Measurements from ENCODE around the gene RALY.

RALY gene

GRCh38 chr20:34099675-34100074 is 106.0 kb downstream of the RALY start:
- Histone ChIP-seq H3K36me3 (ENCODE audit: insufficient read depth, low read length) (peaks cover 97% of the 10 kb centered on the region), H3K27me3 (ENCODE audit: control insufficient read depth, insufficient read depth, low read length) (no peaks in the 10 kb centered on the region), H3K4me3 (ENCODE audit: low read length) (no peak overlapping the region), H3K4me1 (ENCODE audit: control insufficient read depth, insufficient read depth, low read length) (peaks cover 3% of the 10 kb centered on the region), H3K9ac (ENCODE audit: low read depth, low read length) (no peak overlapping the region), H3K4me2 (ENCODE audit: low read length) (no peak overlapping the region), H3K9me3 (replicated peaks; ENCODE audit: low read length) (no peaks in the 10 kb centered on the region)

- Histone ChIP-seq H3K27me3 (ENCODE audit: control insufficient read depth, insufficient read depth, low read length) (no peaks in the 10 kb centered on the region), H3K4me1 (ENCODE audit: control insufficient read depth, insufficient read depth, low read length) (peaks cover 3% of the 10 kb centered on the region), H3K9me3 (replicated peaks; ENCODE audit: low read length) (no peaks in the 10 kb centered on the region), H3K36me3 (ENCODE audit: insufficient read depth, low read length) (peaks cover 97% of the 10 kb centered on the region), H3K4me2 (ENCODE audit: low read length) (no peak overlapping the region), H3K9ac (ENCODE audit: low read depth, low read length) (no peak overlapping the region), H3K4me3 (ENCODE audit: low read length) (no peak overlapping the region)
Observed at GRCh38 chr20:34100576-34100975, 106.9 kb downstream of the RALY start.

GRCh38 chr20:34102342-34102741 is 108.6 kb downstream of the RALY start:
- H3K4me2 ChIP-seq (ENCODE audit: low read length): no peak overlapping the region
- H3K36me3 ChIP-seq (ENCODE audit: insufficient read depth, low read length): peaks cover 81% of the 10 kb centered on the region
- H3K27me3 ChIP-seq (ENCODE audit: control insufficient read depth, insufficient read depth, low read length): no peaks in the 10 kb centered on the region
- no peak overlapping the region for H3K4me3 ChIP-seq (ENCODE audit: low read length)
- H3K9ac ChIP-seq (ENCODE audit: low read depth, low read length): no peak overlapping the region
- no peaks in the 10 kb centered on the region for H3K4me1 ChIP-seq (ENCODE audit: control insufficient read depth, insufficient read depth, low read length)
- no peaks in the 10 kb centered on the region for H3K9me3 ChIP-seq (replicated peaks; ENCODE audit: low read length)

GRCh38 chr20:34104059-34104458 is 110.3 kb downstream of the RALY start:
- no peak overlapping the region for H3K4me3 ChIP-seq (ENCODE audit: low read length)
- no peaks in the 10 kb centered on the region for H3K9me3 ChIP-seq (replicated peaks; ENCODE audit: low read length)
- no peaks in the 10 kb centered on the region for H3K27me3 ChIP-seq (ENCODE audit: control insufficient read depth, insufficient read depth, low read length)
- H3K4me1 ChIP-seq (ENCODE audit: control insufficient read depth, insufficient read depth, low read length): peaks cover 10% of the 10 kb centered on the region
- H3K4me2 ChIP-seq (ENCODE audit: low read length): no peak overlapping the region
- H3K9ac ChIP-seq (ENCODE audit: low read depth, low read length): no peak overlapping the region
- H3K36me3 ChIP-seq (ENCODE audit: insufficient read depth, low read length): peaks cover 77% of the 10 kb centered on the region

GRCh38 chr20:34105978-34106675 is 112.4 kb downstream of the RALY start:
- no peak overlapping the region for H3K4me3 ChIP-seq (ENCODE audit: low read length)
- peaks cover 63% of the 10 kb centered on the region for H3K36me3 ChIP-seq (ENCODE audit: insufficient read depth, low read length)
- H3K4me1 ChIP-seq (ENCODE audit: control insufficient read depth, insufficient read depth, low read length): peaks cover 25% of the 10 kb centered on the region
- no peaks in the 10 kb centered on the region for H3K9me3 ChIP-seq (replicated peaks; ENCODE audit: low read length)
- H3K9ac ChIP-seq (ENCODE audit: low read depth, low read length): no peak overlapping the region
- no peak overlapping the region for H3K4me2 ChIP-seq (ENCODE audit: low read length)
- no peaks in the 10 kb centered on the region for H3K27me3 ChIP-seq (ENCODE audit: control insufficient read depth, insufficient read depth, low read length)

- Histone ChIP-seq H3K27me3 (ENCODE audit: control insufficient read depth, insufficient read depth, low read length) (no peaks in the 10 kb centered on the region), H3K4me2 (ENCODE audit: low read length) (peak overlapping the region; percentile 35), H3K9me3 (replicated peaks; ENCODE audit: low read length) (no peaks in the 10 kb centered on the region), H3K4me1 (ENCODE audit: control insufficient read depth, insufficient read depth, low read length) (peaks cover 25% of the 10 kb centered on the region), H3K4me3 (ENCODE audit: low read length) (no peak overlapping the region), H3K36me3 (ENCODE audit: insufficient read depth, low read length) (peaks cover 39% of the 10 kb centered on the region), H3K9ac (ENCODE audit: low read depth, low read length) (no peak overlapping the region)
Observed at GRCh38 chr20:34108616-34109174, 115.0 kb downstream of the RALY start.

- Histone ChIP-seq H3K27me3 (ENCODE audit: control insufficient read depth, insufficient read depth, low read length) (no peaks in the 10 kb centered on the region), H3K9me3 (replicated peaks; ENCODE audit: low read length) (no peaks in the 10 kb centered on the region), H3K36me3 (ENCODE audit: insufficient read depth, low read length) (peaks cover 32% of the 10 kb centered on the region), H3K4me1 (ENCODE audit: control insufficient read depth, insufficient read depth, low read length) (peaks cover 25% of the 10 kb centered on the region), H3K4me3 (ENCODE audit: low read length) (no peak overlapping the region), H3K9ac (ENCODE audit: low read depth, low read length) (no peak overlapping the region), H3K4me2 (ENCODE audit: low read length) (peak overlapping the region; percentile 35)
Observed at GRCh38 chr20:34109442-34109841, 115.7 kb downstream of the RALY start.

- Histone ChIP-seq H3K4me1 (ENCODE audit: control insufficient read depth, insufficient read depth, low read length) (peaks cover 25% of the 10 kb centered on the region), H3K9ac (ENCODE audit: low read depth, low read length) (peak overlapping the region; percentile 99), H3K36me3 (ENCODE audit: insufficient read depth, low read length) (peaks cover 24% of the 10 kb centered on the region), H3K4me2 (ENCODE audit: low read length) (peak overlapping the region; percentile 84), H3K4me3 (ENCODE audit: low read length) (peak overlapping the region; percentile 96), H3K9me3 (replicated peaks; ENCODE audit: low read length) (no peaks in the 10 kb centered on the region), H3K27me3 (ENCODE audit: control insufficient read depth, insufficient read depth, low read length) (no peaks in the 10 kb centered on the region)
Observed at GRCh38 chr20:34110025-34110744, 116.5 kb downstream of the RALY start.

GRCh38 chr20:34110745-34111641 is 117.3 kb downstream of the RALY start:
- peak overlapping the region; percentile 99 for H3K9ac ChIP-seq (ENCODE audit: low read depth, low read length)

GRCh38 chr20:34111702-34112599 is 118.2 kb downstream of the RALY start, which contains the start of gene EIF2S2:
Gene EIF2S2 (minus strand): TSS chr20:34112243. CDS start chr20:34112110, 133 bp downstream.
- H3K4me3 ChIP-seq (ENCODE audit: low read length): peak within 1 kb of the TSS; percentile 96
- peak within 1 kb of the TSS; percentile 84 for H3K4me2 ChIP-seq (ENCODE audit: low read length)
- peak within 1 kb of the TSS; percentile 99 for H3K9ac ChIP-seq (ENCODE audit: low read depth, low read length)
- peaks cover 3% of the 10 kb centered on the region for H3K27me3 ChIP-seq (ENCODE audit: control insufficient read depth, insufficient read depth, low read length)
- H3K9me3 ChIP-seq (replicated peaks; ENCODE audit: low read length): no peaks in the 10 kb centered on the region
- peaks cover 25% of the 10 kb centered on the region for H3K4me1 ChIP-seq (ENCODE audit: control insufficient read depth, insufficient read depth, low read length)
- peaks cover 18% of the 10 kb centered on the region for H3K36me3 ChIP-seq (ENCODE audit: insufficient read depth, low read length)

More at GRCh38 chr20:34110745-34111641, 117.3 kb downstream of the RALY start:
- Histone ChIP-seq H3K4me3 (ENCODE audit: low read length) (peak overlapping the region; percentile 96), H3K4me1 (ENCODE audit: control insufficient read depth, insufficient read depth, low read length) (peaks cover 25% of the 10 kb centered on the region), H3K4me2 (ENCODE audit: low read length) (peak overlapping the region; percentile 84), H3K9me3 (replicated peaks; ENCODE audit: low read length) (no peaks in the 10 kb centered on the region), H3K36me3 (ENCODE audit: insufficient read depth, low read length) (peaks cover 18% of the 10 kb centered on the region), H3K27me3 (ENCODE audit: control insufficient read depth, insufficient read depth, low read length) (no peaks in the 10 kb centered on the region)
